ENCODE results near the gene GLDC. TPM values are rescaled to one million over a fixed set of nuclear protein-coding genes. Genes with fewer than 3 reads are reported as not detected.
"Not testable (repeated sequence)": the region's sequence is repeated elsewhere in the genome, so short reads cannot be mapped to it uniquely, and the experiment has no call there.

Gene GLDC
- total RNA-seq, 2 experiments from 2014 or later, result 5.8 to 6.3 TPM

- H3K27me3 Mint-ChIP-seq, result peaks cover 31% of the 10 kb centered on the region
- no peaks in the 10 kb centered on the region for H3K36me3 Mint-ChIP-seq
- no peak overlapping the region for H3K27ac Mint-ChIP-seq
- ATAC-seq (no peak), DNase-seq (no peak)
- no peak overlapping the region for H3K4me3 Mint-ChIP-seq
- peaks cover 2% of the 10 kb centered on the region for H3K4me1 Mint-ChIP-seq
- CTCF ChIA-PET, result no interaction called here
- H3K9me3 Mint-ChIP-seq (ENCODE audit: low read depth), result no peaks in the 10 kb centered on the region
Measured at GRCh38 chr9:6628704-6629103, 16.8 kb downstream of the GLDC start.

- DNase-seq (no peak), ATAC-seq (no peak)
- Mint-ChIP-seq H3K36me3 (no peaks in the 10 kb centered on the region), H3K27me3 (peaks cover 32% of the 10 kb centered on the region), H3K9me3 (ENCODE audit: low read depth) (no peaks in the 10 kb centered on the region), H3K27ac (no peak overlapping the region), H3K4me1 (peaks cover 2% of the 10 kb centered on the region), H3K4me3 (no peak overlapping the region)
- CTCF ChIA-PET, result no interaction called here
Measured at GRCh38 chr9:6625363-6625762, 20.2 kb downstream of the GLDC start.

- H3K9me3 Mint-ChIP-seq (ENCODE audit: low read depth); H3K36me3 Mint-ChIP-seq; H3K4me1 Mint-ChIP-seq; DNase-seq; H3K27ac Mint-ChIP-seq; H3K4me3 Mint-ChIP-seq; ATAC-seq; CTCF ChIA-PET: not testable (repeated sequence)
- H3K27me3 Mint-ChIP-seq, result peaks cover 29% of the 10 kb centered on the region
Measured at GRCh38 chr9:6622784-6623183, 22.7 kb downstream of the GLDC start.

GRCh38 chr9:6620796-6621195 is 24.7 kb downstream of the GLDC start:
- CTCF ChIA-PET, result no interaction called here
- no peaks in the 10 kb centered on the region for H3K36me3 Mint-ChIP-seq
- H3K27me3 Mint-ChIP-seq, result peaks cover 19% of the 10 kb centered on the region
- ATAC-seq (no peak), DNase-seq (no peak)
- H3K9me3 Mint-ChIP-seq (ENCODE audit: low read depth), result no peaks in the 10 kb centered on the region
- no peak overlapping the region for H3K4me3 Mint-ChIP-seq
- no peak overlapping the region for H3K27ac Mint-ChIP-seq
- H3K4me1 Mint-ChIP-seq, result no peaks in the 10 kb centered on the region

DNA sequence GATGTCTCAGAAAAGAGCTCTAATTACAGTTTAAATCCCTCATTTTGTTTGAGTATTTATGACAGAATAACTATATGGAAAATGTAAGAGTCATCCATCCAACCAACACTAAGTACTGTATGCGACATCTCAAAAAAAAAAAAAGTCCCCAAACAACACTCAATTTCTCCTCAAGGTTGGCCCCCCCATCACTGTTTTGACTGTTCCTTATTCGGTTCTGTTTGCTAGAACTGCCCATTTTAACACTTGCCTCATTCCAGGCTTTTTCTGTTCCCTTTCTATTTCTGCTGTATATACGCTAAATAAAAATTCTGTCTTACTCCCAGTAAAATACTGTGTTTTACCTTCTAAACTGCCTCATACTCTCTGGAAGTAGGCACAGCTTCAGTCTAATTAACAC is 25.2 kb downstream of the GLDC start:
- Mint-ChIP-seq H3K27me3 (peaks cover 15% of the 10 kb centered on the region), H3K27ac (no peak overlapping the region), H3K4me1 (no peaks in the 10 kb centered on the region), H3K9me3 (ENCODE audit: low read depth) (no peaks in the 10 kb centered on the region), H3K4me3 (no peak overlapping the region), H3K36me3 (no peaks in the 10 kb centered on the region)
- CTCF ChIA-PET, result no interaction called here
- DNase-seq (no peak), ATAC-seq (no peak)

DNA sequence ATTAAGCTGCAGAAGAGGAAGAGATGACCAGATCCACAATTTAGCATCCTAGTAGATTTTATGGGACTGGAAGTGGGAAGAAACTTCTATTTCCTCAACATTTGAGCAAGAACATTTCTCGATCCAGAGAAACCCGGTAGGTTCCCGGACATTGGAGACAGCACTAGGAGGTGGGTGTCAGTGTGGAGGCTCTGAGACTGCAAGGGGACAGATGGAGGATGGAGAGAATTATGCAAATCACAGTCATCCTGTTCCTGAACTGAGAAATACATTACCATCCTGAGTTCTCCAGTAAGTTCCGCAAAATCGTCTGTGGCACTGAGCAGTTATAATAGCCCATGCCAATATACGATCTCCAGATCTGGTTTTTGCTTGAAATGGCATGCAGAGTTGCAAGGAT is 25.6 kb downstream of the GLDC start:
- H3K27me3 Mint-ChIP-seq, result peaks cover 13% of the 10 kb centered on the region
- DNase-seq, result no peak
- no peaks in the 10 kb centered on the region for H3K36me3 Mint-ChIP-seq
- CTCF ChIA-PET, result no interaction called here
- no peaks in the 10 kb centered on the region for H3K9me3 Mint-ChIP-seq (ENCODE audit: low read depth)
- ATAC-seq, result no peak
- H3K27ac Mint-ChIP-seq, result no peak overlapping the region
- H3K4me1 Mint-ChIP-seq, result no peaks in the 10 kb centered on the region
- H3K4me3 Mint-ChIP-seq, result no peak overlapping the region

- Mint-ChIP-seq H3K4me3 (no peak overlapping the region), H3K4me1 (no peaks in the 10 kb centered on the region), H3K9me3 (ENCODE audit: low read depth) (no peaks in the 10 kb centered on the region), H3K36me3 (no peaks in the 10 kb centered on the region), H3K27ac (no peak overlapping the region), H3K27me3 (peaks cover 12% of the 10 kb centered on the region)
- CTCF ChIA-PET, result no interaction called here
- no peak for DNase-seq
- no peak for ATAC-seq
Measured at GRCh38 chr9:6616951-6617602, 28.5 kb downstream of the GLDC start.

DNA sequence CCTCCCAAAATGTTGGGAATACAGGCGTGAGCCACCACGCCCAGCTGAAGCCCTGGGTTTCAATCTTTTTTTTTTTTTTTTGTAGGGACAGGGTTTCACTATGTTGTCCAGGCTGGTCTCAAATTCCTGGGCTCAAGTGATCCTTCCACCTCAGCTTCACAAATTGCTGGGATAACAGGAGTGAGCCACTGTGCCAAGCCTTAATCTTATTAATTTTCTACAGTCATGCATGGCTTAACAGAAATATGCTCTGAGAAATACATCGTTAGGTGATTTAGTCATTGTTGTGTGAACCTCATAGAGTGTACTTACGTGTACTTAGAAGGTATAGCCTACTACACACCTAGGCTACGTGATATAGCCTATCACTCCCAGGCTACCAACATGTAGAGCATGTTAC is 31.0 kb downstream of the GLDC start:
- CTCF ChIA-PET, result no interaction called here
- no peak overlapping the region for H3K27ac Mint-ChIP-seq
- peaks cover 6% of the 10 kb centered on the region for H3K27me3 Mint-ChIP-seq
- no peak overlapping the region for H3K4me3 Mint-ChIP-seq
- no peaks in the 10 kb centered on the region for H3K4me1 Mint-ChIP-seq
- H3K36me3 Mint-ChIP-seq, result no peaks in the 10 kb centered on the region
- DNase-seq (no peak), ATAC-seq (no peak)
- H3K9me3 Mint-ChIP-seq (ENCODE audit: low read depth), result no peaks in the 10 kb centered on the region

GRCh38 chr9:6611865-6612264 is 33.7 kb downstream of the GLDC start:
- ATAC-seq, result no peak
- no peaks in the 10 kb centered on the region for H3K9me3 Mint-ChIP-seq (ENCODE audit: low read depth)

GRCh38 chr9:6610073-6610472 is 35.5 kb downstream of the GLDC start:
- no peak overlapping the region for H3K27ac Mint-ChIP-seq
- H3K36me3 Mint-ChIP-seq, result no peaks in the 10 kb centered on the region
- H3K4me1 Mint-ChIP-seq, result peaks cover 8% of the 10 kb centered on the region
- no peaks in the 10 kb centered on the region for H3K9me3 Mint-ChIP-seq (ENCODE audit: low read depth)
- ATAC-seq (no peak), DNase-seq (no peak)
- no peak overlapping the region for H3K4me3 Mint-ChIP-seq
- no peaks in the 10 kb centered on the region for H3K27me3 Mint-ChIP-seq
- CTCF ChIA-PET, result interaction anchor here (0.9 kb wide), 1 partner anchor 30 kb away, joined by 3 read pairs; no protein-coding TSS in a partner anchor

More at GRCh38 chr9:6611865-6612264, 33.7 kb downstream of the GLDC start:
- no peaks in the 10 kb centered on the region for H3K36me3 Mint-ChIP-seq
- no peak overlapping the region for H3K27ac Mint-ChIP-seq
- CTCF ChIA-PET, result no interaction called here
- DNase-seq, result no peak
- H3K4me3 Mint-ChIP-seq, result no peak overlapping the region
- H3K27me3 Mint-ChIP-seq, result no peaks in the 10 kb centered on the region
- no peaks in the 10 kb centered on the region for H3K4me1 Mint-ChIP-seq

- H3K4me3 Mint-ChIP-seq, result no peak overlapping the region
- no peak for ATAC-seq
Measured at GRCh38 chr9:6609497-6610016, 36.0 kb downstream of the GLDC start.

DNA sequence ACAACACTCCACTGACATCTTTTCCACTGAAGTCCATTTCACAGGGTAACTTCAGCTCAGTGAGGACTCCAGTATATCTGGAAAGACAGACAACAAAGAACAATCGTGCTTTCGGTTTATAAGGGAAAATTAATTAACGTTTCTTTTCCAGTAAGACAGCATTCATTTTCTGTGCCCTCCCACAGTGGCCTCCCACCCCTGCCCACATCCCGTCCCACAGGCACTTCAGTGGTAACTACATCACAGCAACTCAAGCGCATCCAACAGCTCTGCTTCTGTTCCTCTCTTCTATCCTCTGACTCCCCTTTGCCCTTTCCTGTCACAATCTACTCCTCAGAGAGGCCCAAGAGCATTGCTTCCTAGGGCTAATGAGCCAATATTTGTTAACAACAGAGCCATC is 40.3 kb downstream of the GLDC start:
- Mint-ChIP-seq H3K27ac (peak overlapping the region; percentile 73), H3K4me1 (peaks cover 17% of the 10 kb centered on the region), H3K9me3 (ENCODE audit: low read depth) (no peaks in the 10 kb centered on the region), H3K27me3 (no peaks in the 10 kb centered on the region), H3K36me3 (peaks cover 2% of the 10 kb centered on the region), H3K4me3 (peak overlapping the region; percentile 67)
- DNase-seq (peak; percentile 73), ATAC-seq (peak; percentile 83)
- CTCF ChIA-PET, result no interaction called here

More at GRCh38 chr9:6609497-6610016, 36.0 kb downstream of the GLDC start:
- CTCF ChIA-PET, result interaction anchor here (0.9 kb wide), 1 partner anchor 30 kb away, joined by 3 read pairs; no protein-coding TSS in a partner anchor
- H3K36me3 Mint-ChIP-seq, result no peaks in the 10 kb centered on the region
- no peak overlapping the region for H3K27ac Mint-ChIP-seq
- H3K4me1 Mint-ChIP-seq, result peaks cover 12% of the 10 kb centered on the region
- no peak for DNase-seq
- no peaks in the 10 kb centered on the region for H3K9me3 Mint-ChIP-seq (ENCODE audit: low read depth)
- H3K27me3 Mint-ChIP-seq, result no peaks in the 10 kb centered on the region

DNA sequence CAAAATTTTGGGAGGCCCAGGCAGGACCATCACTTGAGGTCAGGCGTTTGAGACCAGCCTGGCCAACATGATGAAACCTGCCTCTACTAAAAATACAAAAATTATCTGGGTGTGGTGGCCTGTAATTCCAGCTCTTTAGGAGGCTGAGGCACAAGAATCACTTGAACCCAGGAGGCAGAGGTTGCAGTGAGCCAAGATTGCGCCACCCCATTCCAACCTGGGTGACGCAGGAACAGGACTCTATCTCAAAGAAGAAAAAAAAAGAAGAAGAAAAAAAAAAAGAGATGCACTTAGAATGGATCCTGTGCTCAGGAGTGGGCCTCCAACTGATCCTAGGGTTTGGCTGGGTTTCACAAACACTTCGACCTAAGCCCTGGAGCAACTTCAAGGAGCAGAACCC is 45.1 kb downstream of the GLDC start:
- peaks cover 25% of the 10 kb centered on the region for H3K4me1 Mint-ChIP-seq
- ATAC-seq (no peak), DNase-seq (no peak)
- H3K4me3 Mint-ChIP-seq, result no peak overlapping the region
- peaks cover 11% of the 10 kb centered on the region for H3K36me3 Mint-ChIP-seq
- H3K9me3 Mint-ChIP-seq (ENCODE audit: low read depth), result no peaks in the 10 kb centered on the region
- no peak overlapping the region for H3K27ac Mint-ChIP-seq
- CTCF ChIA-PET, result interaction anchor here (1.4 to 1.5 kb wide), 2 partner anchors 12 to 15 kb away, joined by 3 to 5 read pairs; no protein-coding TSS in a partner anchor
- H3K27me3 Mint-ChIP-seq, result no peaks in the 10 kb centered on the region

DNA sequence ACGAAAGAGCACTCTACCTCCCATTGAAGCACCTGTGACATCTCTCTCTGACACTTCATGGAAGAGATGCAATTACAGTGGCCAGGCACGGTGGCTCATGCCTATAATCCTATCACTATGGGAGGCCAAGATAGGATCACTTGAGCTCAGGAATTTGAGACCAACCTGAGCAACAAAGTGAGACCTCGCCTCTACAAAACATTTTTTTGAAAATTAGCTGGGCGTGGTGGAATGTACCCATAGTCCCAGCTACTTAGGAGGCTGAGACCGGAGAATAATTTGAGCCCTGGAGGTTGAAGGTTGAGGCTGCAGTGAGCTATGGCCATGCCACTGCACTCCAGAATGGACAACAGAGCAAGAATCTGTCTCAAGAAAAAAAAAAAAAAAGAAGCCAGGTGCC is 45.5 kb downstream of the GLDC start:
- CTCF ChIA-PET, result interaction anchor here (1.4 to 1.5 kb wide), 2 partner anchors 12 to 15 kb away, joined by 3 to 5 read pairs; no protein-coding TSS in a partner anchor
- ATAC-seq (no peak), DNase-seq (no peak)
- H3K27ac Mint-ChIP-seq, result no peak overlapping the region
- peaks cover 11% of the 10 kb centered on the region for H3K36me3 Mint-ChIP-seq
- H3K4me3 Mint-ChIP-seq, result no peak overlapping the region
- no peaks in the 10 kb centered on the region for H3K9me3 Mint-ChIP-seq (ENCODE audit: low read depth)
- H3K4me1 Mint-ChIP-seq, result peaks cover 21% of the 10 kb centered on the region
- no peaks in the 10 kb centered on the region for H3K27me3 Mint-ChIP-seq

Data from activated CD8-positive, alpha-beta memory T cell treated with anti-CD3 and anti-CD28 coated beads, Interleukin-2, amount 10 ng/mL, durations not matched to agents 7 days and 5 days (primary cell).